H54 (cell line): Measurements from ENCODE around the gene TBC1D23.
A peak's percentile ranks its signal among the peaks of the same experiment; 100 is the strongest.
"Not testable (repeated sequence)": the region's sequence is repeated elsewhere in the genome, so short reads cannot be mapped to it uniquely, and the experiment has no call there.

Source experiments
- DNase-seq: peaks from one replicate; pipeline ENCODE4 v3.0.0; 2011; ENCODE audit warnings: low spot score, mixed read lengths; ENCODE audit not compliant: insufficient read length
- FAIRE-seq: peaks from 3 replicates; lab custom pipeline; 2011; peaks lifted over from hg19 to GRCh38; lab: Jason Lieb, UNC
- POLR2A ChIP-seq: IDR thresholded peaks from 2 replicates; pipeline ENCODE4 v1.6.1; 2011; ENCODE audit warnings: low read depth, mild to moderate bottlenecking, low read length

Gene TBC1D23

DNA sequence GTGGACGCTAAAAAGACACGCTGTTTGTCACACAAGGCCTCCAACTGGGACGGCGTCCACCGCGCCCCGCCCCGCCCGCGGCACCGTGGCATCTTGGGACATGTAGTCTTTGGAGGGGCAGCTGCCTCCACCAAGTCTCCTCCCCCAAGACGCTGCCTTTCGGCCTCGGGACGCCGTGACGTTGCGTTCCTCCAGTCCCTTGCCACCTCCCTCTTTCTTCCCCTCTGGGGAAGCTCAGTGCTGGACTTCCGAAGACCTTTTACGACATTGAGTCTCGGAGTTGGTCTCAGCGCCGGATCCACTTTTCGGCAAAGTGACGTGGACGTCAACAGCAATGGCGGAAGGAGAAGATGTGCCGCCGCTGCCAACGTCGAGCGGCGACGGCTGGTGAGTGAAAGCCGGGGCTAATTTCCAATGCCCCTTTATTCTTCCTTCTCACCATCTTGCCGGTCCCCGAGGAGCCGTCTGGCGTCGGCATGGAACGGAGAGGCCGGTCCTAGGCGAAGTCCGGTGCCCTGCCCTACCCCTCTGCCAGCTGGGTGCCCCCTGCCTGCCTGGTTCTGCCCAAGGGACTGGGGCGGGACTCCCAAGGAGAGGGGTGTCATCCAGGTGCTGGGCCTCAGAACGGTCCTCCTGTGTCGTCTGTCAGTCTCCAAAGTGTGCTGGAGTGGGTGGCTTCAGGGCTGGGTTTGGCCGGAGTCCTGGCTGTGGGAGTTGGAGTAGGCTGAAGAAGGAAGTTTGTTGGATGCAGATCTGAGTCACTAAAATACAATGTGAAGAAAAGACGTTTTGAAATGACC, at the start of gene TBC1D23:
TBC1D23 (plus strand) TSS at position 308 of the 800 bp plus-strand sequence; CDS start at position 335, 27 bp downstream.
- FAIRE-seq = peak; percentile 100
- TF ChIP-seq POLR2A = peak; percentile 58
- DNase-seq = peak; percentile 87

DNA sequence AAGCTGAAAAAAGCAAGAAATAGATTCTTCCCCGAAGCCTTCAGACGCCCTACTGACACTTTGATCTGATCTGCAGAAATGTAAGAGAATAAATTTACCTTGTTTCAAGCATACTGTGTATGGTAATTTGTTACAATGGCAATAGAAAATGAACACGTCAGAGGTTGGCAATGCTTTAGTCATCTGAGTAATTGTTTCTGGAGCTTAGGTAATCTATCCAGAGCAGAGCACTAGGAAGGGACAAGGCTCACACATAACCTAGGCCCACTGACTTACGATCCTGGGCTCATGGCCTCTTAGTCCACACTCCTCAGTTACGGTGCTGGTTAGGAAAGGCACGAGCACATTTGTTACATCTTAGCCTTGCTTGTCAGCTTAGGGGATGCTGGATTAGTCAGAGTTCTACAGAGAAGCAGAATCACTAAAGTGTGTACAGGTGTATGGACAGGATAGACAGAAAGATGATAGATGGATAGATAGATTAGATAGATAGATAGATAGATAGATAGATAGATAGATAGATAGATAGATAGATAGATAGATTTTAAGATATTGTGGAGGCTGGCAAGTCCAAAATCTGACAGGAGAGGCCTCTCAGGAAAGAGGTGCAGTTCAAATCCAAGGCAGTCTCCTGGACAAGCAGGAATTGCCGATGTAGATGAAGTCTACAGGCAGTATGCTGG, 46.8 kb upstream of the TBC1D23 start:
- DNase-seq (peak; percentile 30), FAIRE-seq (peak; percentile 83)
- TF ChIP-seq POLR2A = no peak

DNA sequence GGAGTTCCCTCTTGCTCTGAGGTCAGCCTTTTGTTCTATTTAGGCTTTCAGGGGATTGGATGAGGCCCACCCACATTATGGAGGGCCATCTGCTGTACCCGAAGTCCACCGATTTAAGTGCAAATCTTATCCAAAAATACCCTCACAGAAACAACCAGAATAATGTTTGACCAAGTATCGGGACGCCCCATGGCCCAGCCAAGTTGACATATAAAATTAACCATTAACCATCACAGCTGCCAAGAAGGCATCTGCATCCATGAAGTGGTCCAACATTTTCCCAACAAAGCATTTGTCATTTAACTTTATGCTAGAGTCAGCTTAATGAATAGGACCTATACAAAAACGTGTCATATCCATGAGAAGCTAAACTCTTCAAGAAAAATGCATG, 46.2 kb upstream of the TBC1D23 start:
- DNase-seq (no peak), FAIRE-seq (no peak)
- TF ChIP-seq POLR2A = no peak

DNA sequence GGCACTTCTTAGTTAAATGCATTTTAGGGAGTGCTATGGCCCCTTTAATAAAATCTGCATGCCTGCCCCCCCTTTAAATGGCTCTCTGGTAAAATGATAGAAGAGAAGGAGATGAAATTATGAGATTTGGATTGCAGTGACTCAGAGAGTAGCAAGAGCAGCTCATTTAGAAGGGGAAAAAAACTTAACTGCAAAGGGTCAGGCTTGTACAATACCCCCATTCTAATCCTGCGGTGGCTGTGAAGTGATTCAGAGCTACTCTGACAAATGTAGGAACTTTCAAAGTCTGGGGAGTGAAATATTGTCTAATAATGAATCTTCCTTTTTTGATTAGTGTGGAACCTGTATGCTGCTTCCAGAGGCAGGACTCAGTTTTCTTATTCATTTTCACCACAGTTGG, 44.1 kb upstream of the TBC1D23 start:
- DNase-seq = peak; percentile 21
- no peak for TF ChIP-seq POLR2A
- FAIRE-seq = peak; percentile 33

DNA sequence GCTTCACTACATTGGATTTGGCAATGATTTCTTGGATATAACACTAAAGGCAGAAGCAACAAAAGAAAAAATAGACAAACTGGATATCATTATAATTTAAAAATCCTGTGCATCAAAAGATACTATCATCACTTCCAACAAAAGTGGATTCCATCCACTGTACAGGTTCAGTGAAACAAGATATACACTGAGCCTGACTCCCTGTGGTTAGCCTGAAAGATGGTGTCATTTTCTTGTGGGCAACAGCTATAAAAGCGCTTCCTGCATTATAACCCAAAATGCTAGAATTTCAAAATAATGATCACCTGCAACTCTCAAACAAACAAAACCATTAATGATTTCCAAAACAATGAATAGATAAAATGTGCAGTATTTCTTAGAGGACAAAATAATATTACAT, 39.6 kb upstream of the TBC1D23 start:
- FAIRE-seq (no peak), DNase-seq (no peak)
- TF ChIP-seq POLR2A = no peak

DNA sequence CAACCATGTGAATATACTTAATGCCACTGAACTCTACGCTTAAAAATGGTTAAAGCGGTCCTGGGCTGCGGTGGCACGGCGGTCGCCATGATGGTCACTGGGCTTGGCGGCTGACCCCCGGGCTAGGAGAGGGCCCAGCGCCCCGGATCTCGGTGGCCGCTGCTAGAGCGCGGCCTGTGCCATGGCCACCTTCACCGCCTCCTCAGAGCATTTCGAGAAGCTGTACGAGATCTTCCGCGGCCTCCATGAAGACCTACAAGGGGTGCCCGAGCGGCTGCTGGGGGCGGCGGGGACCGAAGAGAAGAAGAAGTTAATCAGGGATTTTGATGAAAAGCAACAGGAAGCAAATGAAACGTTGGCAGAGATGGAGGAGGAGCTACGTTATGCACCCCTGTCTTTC, 35.6 kb upstream of the TBC1D23 start:
- no peak for DNase-seq
- no peak for FAIRE-seq
- TF ChIP-seq POLR2A = no peak

DNA sequence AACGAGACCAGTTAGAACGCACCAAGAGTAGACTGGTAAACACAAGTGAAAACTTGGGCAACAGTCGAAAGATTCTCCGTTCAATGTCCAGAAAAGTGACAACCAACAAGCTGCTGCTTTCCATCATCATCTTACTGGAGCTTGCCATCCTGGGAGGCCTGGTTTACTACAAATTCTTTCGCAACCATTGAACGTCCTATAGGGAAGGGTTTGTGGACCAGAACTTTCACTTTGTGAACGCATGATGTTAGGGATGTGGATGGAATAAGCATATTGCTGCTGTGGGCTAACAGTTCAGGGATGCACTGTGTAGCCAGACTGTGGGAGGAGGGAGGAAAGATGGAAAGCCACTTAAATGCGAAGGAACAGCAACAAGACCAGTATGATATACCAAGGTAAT, 34.9 kb upstream of the TBC1D23 start:
- FAIRE-seq = no peak
- TF ChIP-seq POLR2A = no peak
- no peak for DNase-seq

DNA sequence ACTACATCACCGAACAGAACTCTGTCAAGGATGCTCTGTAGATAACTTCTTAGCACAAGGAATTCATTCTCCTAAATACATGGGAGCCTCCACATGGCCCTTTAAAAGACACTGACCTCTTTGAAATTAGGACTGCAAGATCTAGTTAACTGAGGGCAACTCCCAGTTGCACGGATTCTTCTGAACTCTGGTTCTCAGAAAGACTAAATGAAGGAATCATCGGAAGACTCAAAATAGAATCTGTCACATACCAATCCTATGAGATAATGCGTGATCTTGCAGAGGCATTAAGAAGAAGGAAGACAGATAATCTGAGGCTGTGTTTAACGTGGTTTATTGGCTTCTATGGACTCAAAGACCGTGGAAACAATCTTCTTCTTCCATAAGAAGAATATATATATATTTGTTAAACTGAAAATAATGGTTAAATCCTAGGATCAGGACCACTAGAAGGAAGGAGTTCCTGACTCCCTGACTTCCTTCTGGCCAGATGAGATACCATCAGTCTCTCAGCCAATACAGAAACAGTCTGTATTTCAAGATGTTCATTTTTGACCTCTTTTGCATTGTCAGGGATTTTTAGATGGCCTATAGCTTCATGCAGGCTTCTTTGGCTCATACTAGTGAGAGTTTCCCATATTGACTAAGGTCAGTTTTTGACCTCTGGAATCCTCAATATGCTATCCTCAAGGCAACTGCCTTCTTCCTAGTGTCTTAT, 33.9 kb upstream of the TBC1D23 start:
- TF ChIP-seq POLR2A = no peak

DNA sequence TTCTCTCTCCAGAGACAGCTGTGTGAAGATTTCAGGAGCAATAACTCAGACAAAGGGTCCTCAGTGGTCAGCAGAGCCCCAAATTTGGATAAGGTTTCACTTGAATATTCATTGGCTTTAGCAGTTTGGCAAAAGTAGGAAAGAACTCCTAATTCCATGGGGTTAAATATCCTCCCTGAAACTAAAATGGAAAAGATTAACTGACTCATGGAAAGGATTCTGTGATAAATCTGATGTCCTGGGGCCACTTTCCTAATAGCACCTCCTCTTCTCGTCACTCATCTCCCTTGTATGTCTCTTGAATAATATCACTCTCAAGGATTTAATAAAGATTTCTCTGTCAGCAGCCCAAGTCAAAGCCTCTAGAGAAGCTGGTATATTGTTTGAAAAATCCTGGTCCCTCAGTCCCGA, 33.3 kb upstream of the TBC1D23 start:
- no peak for FAIRE-seq
- DNase-seq = no peak
- TF ChIP-seq POLR2A = no peak

More for the DNA sequence above, 33.9 kb upstream of the TBC1D23 start:
- DNase-seq (no peak), FAIRE-seq (no peak)

DNA sequence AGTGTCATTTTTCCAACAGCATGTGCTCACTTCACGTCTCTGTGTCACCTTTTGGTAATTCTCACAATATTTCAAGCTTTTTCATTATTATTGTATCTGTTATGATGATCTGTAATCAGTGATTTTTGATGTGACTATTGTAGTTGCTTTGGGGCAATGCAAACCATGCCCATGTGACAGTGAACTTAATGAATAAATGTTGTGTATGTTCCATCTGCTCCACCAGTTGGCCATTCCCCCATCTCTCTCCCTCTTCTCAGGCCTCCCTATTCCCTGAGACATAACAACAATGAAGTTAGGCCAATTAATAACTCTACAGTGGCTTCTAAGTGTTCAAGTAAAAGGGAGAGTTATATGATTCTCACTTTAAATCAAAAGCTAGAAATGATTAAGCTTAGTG, 32.5 kb upstream of the TBC1D23 start:
- DNase-seq (no peak), FAIRE-seq (no peak)
- no peak for TF ChIP-seq POLR2A

DNA sequence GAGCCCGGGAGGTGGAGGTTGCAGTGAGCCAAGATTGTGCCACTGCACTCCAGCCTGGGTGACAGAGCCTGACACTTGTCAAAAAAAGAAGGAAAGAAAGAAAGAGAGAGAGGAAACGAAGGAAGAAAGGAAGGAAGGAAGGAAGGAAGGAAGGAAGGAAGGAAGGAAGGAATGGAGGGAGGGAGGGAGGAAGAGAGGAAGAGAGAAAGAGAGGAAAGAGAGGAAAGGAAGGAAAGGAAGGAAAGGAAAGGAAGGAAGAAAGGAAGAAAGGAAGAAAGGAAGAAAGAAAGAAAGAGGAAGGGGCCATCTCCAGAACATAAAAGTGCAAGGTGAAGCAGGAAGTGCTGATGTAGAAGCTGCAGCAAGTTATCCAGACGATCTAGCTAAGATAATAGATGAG, 31.6 kb upstream of the TBC1D23 start:
- not testable (repeated sequence) for FAIRE-seq, DNase-seq

DNA sequence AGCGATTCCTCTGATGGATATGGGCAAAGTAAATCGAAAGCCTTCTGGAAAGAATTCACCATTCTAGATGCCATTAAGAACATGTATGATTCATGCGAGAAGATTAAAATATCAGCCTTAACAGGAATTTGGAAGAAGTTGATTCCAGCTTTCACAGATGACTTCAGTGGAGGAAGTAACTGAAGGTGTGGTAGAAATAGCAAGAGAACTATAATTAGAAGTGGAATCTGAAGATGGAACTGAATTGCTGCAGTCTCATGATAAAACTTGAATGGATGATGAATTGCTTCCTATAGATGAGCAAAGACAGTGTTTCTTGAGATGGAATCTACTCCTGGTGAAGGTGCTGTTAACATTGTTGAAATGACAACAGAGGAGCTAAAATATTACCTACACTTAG, 30.1 kb upstream of the TBC1D23 start:
- FAIRE-seq (no peak), DNase-seq (no peak)
- no peak for TF ChIP-seq POLR2A

DNA sequence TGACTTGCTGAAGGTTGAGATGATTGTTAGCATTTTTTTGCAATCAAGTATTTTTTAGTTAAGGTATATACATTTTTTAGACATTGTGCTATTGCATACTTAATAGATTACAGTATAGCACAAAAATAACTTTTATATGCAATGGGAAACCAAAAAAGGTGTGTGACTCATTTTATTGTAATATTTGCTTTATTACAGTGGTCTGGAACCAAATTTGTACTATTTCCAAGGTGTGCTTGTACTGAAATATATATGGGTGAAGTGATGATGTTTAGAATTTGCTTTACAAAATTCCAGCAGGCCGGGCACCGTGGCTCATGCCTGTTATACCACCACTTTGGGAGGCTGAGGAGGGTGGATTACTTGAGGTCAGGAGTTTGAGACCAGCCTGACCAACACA, 29.1 kb upstream of the TBC1D23 start:
- FAIRE-seq (no peak), DNase-seq (no peak)
- TF ChIP-seq POLR2A = no peak

DNA sequence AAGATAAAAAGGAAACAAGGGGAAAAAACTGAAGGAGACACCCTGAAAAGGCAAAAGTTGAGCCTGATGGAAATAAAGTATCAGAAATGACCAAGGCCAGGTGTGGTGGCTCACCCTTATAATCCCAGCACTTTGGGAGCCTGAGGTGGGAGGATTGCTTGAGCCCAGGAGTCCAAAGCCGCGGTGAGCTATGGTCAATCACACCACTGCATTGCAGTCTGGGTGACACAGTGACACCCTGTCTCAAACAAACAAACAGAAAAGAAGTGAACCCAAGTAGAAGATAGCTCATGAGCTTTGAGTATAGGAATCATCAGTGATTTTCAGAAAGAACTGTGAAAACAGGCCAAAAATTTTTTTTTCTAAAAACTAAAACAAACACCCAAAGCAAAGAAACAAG, 26.4 kb upstream of the TBC1D23 start:
- DNase-seq (no peak), FAIRE-seq (no peak)
- no peak for TF ChIP-seq POLR2A
